GM21526 (cell line): ENCODE data around the gene VGF.
"Not testable (repeated sequence)": the region's sequence is repeated elsewhere in the genome, so short reads cannot be mapped to it uniquely, and the experiment has no call there.

Experiments used
- ATAC-seq: cut with Tn5 transposase; IDR thresholded peaks from one replicate; pipeline ENCODE4 v1.9.1; 2021; ENCODE audit warnings: moderate library complexity; ENCODE audit not compliant: unreplicated experiment, low FRiP score

The VGF gene

GRCh38 chr7:101121631-101121990 lies 43.8 kb downstream of the VGF start:
- not testable (repeated sequence) for ATAC-seq

- no peak for ATAC-seq
These were observed 45.1 kb downstream of the VGF start for GRCh38 chr7:101120315-101120714.

- no peak for ATAC-seq
These were observed 45.5 kb downstream of the VGF start for GRCh38 chr7:101119876-101120275.

GRCh38 chr7:101118856-101119255 lies 46.5 kb downstream of the VGF start:
- ATAC-seq = no peak

- no peak for ATAC-seq
These were observed 48.5 kb downstream of the VGF start for GRCh38 chr7:101116898-101117297.

GRCh38 chr7:101115215-101115614 lies 50.2 kb downstream of the VGF start:
- ATAC-seq = no peak

GRCh38 chr7:101114492-101114891 lies 50.9 kb downstream of the VGF start:
- no peak for ATAC-seq

- no peak for ATAC-seq
These were observed 51.5 kb downstream of the VGF start for GRCh38 chr7:101113836-101114235.

- not testable (repeated sequence) for ATAC-seq
These were observed 52.2 kb downstream of the VGF start for GRCh38 chr7:101113140-101113539.
